HL-60/S4 treated with phorbol 12-myristate 13-acetate at 8.2 ng/mL for 4 days and 3 days (cell line): ENCODE measurements around the gene OSMR.

Experiments
- in situ Hi-C: fragments of 300-500 bp; cut with MboI; formaldehyde crosslinking; loops from 2 replicates; pipeline ENCODE4 v1.15.0; 2022; ENCODE audit warnings: low sequenced_read_pairs

The OSMR gene

GRCh38 chr5:38845526-38846378, at the start of gene OSMR:
OSMR (plus strand) TSS chr5:38846012; CDS start chr5:38869045, 23,033 bp downstream.
- in situ Hi-C loops, result no loop called here

DNA sequence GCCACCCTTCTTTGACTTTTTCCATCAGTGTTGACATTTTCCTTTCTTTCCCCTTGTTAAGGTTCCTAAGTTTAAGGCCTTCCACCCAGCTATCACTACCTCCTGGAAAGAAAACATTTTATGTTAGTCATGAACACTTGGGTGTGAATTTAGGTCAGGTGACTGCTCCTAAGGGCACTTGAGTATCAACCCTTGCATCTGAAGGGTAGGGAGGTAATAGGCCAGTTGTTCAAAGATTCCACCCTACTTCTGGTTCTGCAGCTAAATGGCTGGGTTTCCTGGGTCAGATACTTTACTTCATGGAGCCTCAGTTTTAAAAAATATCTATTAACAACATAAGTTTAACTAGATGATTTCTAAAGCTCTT, 49.1 kb upstream of the OSMR start:
- in situ Hi-C loops, result no loop called here

DNA sequence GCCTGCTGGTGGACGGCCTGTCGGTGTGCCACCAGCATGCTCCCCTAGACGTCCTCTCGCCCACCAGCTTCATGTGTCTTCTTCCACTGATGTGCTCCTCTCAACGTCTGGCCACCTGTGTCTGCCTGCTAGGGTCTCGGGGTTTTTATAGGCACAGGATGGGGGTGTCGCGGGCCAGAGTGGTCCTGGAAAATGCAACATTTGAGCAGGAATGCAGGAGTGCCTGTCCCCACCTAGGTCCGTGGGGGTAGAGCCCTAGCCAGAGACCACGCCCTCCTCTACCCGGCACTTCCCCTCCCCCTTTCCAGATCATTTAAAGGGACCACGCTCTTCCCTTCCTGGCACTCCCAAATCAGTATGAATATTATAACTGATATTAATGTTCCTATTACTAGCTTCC, 48.0 kb upstream of the OSMR start:
- in situ Hi-C loops, result no loop called here

GRCh38 chr5:38799556-38800377, 46.0 kb upstream of the OSMR start:
- in situ Hi-C loops, result loop anchor here (25.0 kb wide), 1 partner anchor 362 kb away; no protein-coding TSS in a partner anchor

DNA sequence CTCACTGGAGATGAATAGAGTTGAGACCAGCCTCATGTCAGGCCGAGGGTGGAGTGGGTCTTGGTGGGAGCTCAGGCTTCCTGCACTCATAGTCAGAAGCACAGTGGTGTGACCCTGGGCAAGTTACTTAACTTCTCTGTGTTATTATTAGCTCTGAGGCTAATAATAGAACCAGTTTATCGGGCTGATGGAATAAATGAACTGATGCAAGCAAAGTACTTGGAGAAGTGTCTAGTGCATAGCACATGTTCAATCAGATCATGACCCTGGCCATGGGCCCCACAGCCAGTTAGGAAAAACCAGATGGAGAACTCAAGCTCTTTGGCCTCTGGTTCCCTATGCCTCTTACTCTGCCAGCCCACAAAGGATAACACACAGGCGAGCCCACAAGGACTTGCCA, 45.3 kb upstream of the OSMR start:
- in situ Hi-C loops, result loop anchor here (25.0 kb wide), 1 partner anchor 363 kb away; no protein-coding TSS in a partner anchor

- in situ Hi-C loops, result loop anchor here (25.0 kb wide), 1 partner anchor 365 kb away; no protein-coding TSS in a partner anchor
Measured at GRCh38 chr5:38802125-38802524, 43.7 kb upstream of the OSMR start.

- in situ Hi-C loops, result loop anchor here (25.0 kb wide), 1 partner anchor 366 kb away; no protein-coding TSS in a partner anchor
Measured at GRCh38 chr5:38803246-38803645, 42.6 kb upstream of the OSMR start.

DNA sequence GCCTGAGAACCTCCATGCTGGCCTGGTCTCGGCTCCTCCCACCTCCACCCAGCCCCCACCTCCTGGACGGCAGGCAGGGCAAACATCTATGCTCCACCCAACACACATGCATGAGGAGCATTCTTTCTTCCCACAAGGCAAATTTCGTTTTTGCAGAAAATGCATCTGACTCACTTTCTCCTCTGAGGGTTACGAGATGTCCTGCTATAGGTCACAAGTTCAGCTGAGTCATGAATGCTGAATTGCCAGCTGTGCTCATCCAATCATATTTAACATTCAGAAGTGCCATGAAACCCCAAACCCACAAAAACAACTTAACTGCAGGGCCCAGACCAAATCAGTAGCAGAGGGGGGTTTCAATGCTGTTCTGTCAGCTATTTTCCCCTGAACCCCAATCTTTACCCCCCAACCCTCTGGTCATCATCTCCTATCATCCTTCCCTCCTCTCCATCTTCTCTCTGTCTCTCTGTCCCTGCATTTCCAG, 39.0 kb upstream of the OSMR start:
- in situ Hi-C loops, result loop anchor here (25.0 kb wide), 1 partner anchor 370 kb away; no protein-coding TSS in a partner anchor

GRCh38 chr5:38807570-38808483, 38.0 kb upstream of the OSMR start:
- in situ Hi-C loops, result loop anchor here (25.0 kb wide), 1 partner anchor 371 kb away; no protein-coding TSS in a partner anchor

- in situ Hi-C loops, result loop anchor here (25.0 kb wide), 1 partner anchor 372 kb away; no protein-coding TSS in a partner anchor
Measured at GRCh38 chr5:38808666-38809343, 37.0 kb upstream of the OSMR start.

- in situ Hi-C loops, result loop anchor here (25.0 kb wide), 1 partner anchor 372 kb away; no protein-coding TSS in a partner anchor
Measured at GRCh38 chr5:38809388-38810359, 36.1 kb upstream of the OSMR start.

DNA sequence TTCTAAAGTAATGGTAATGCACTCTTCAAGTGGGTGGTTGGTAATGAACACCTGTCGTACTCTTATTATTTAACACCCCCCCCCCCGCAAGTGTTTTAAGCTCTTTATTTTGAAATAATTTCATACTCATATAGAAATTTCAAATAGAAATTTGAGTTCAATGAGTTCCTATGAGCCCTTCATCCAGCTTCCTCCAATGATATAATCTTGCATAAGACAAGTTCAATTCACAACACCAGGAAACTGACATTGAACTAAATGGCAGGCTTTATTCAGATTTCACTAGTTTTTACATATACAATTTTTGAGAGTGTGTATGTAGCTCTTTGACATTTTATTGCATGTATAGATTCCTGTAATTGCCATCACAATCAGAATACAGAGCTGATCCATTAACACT, 30.9 kb upstream of the OSMR start:
- in situ Hi-C loops, result loop anchor here (25.0 kb wide), 1 partner anchor 378 kb away; no protein-coding TSS in a partner anchor

GRCh38 chr5:38816083-38817030, 29.5 kb upstream of the OSMR start:
- in situ Hi-C loops, result loop anchor here (25.0 kb wide), 1 partner anchor 379 kb away; no protein-coding TSS in a partner anchor

- in situ Hi-C loops, result loop anchor here (25.0 kb wide), 1 partner anchor 384 kb away; no protein-coding TSS in a partner anchor
Measured at GRCh38 chr5:38821679-38822078, 24.1 kb upstream of the OSMR start.

GRCh38 chr5:38823503-38823902, 22.3 kb upstream of the OSMR start:
- in situ Hi-C loops, result loop anchor here (25.0 kb wide), 1 partner anchor 386 kb away; no protein-coding TSS in a partner anchor

DNA sequence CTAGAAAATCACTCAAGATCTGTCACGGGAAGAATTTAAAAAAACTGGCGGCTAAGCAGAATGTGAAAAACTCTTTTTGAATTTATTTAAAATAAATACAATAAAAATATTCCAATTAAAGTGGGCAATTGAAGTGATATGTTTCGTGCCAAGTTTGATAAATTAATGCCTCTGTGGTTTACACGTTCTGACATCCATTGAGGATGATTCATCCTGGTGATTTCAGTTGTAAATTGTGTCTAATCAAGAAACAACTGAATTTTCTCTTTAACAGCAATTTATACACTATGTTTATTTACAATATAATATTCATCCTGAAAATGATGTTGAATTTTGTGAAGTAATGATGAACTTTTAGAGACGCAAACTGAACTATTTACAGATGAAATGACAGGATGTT, 21.0 kb upstream of the OSMR start:
- in situ Hi-C loops, result loop anchor here (25.0 kb wide), 1 partner anchor 388 kb away; no protein-coding TSS in a partner anchor

DNA sequence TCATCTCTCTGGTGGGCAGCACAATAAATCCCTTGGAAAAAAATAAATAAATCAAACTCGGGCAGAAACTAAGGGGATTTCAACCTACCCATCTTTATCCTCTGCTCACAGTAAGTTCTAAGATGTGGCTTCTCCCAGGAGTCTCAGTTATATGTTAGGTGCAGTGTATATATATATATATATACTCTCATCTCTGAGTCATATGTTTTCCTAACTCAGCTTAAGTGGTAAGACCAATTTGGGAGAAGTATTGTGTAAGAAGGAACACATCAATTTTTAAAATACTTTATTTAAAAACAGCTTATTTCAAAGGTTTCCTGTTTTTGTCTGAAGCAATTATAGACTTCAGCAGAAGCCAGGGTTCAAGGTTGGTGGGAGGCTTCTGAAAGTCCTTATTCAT, 20.3 kb upstream of the OSMR start:
- in situ Hi-C loops, result no loop called here
